Measurements from ENCODE around the gene SIK2.

SIK2 gene

GRCh38 chr11:111582881-111583280, 19.4 kb upstream of the SIK2 start:
- DNase-seq, result no peak

GRCh38 chr11:111585371-111585770, 16.9 kb upstream of the SIK2 start:
- peak; percentile 15 for DNase-seq

GRCh38 chr11:111586388-111586831, 15.8 kb upstream of the SIK2 start:
- peak; percentile 60 for DNase-seq

GRCh38 chr11:111589114-111589513, 13.1 kb upstream of the SIK2 start:
- DNase-seq, result no peak

GRCh38 chr11:111589886-111590499, 12.3 kb upstream of the SIK2 start:
- no peak for DNase-seq

GRCh38 chr11:111591187-111591960, 10.9 kb upstream of the SIK2 start:
- no peak for DNase-seq

- DNase-seq, result no peak
Measured at GRCh38 chr11:111592491-111592890, 9.8 kb upstream of the SIK2 start.

- DNase-seq, result no peak
Measured at GRCh38 chr11:111596319-111596718, 5.9 kb upstream of the SIK2 start.

GRCh38 chr11:111598148-111598547, 4.1 kb upstream of the SIK2 start:
- DNase-seq, result no peak

GRCh38 chr11:111598559-111598958, 3.7 kb upstream of the SIK2 start:
- no peak for DNase-seq

GRCh38 chr11:111601636-111601978, 642 bp upstream of the SIK2 start:
- no peak for DNase-seq

- peak; percentile 24 for DNase-seq
Measured at GRCh38 chr11:111602865-111603610, 789 bp downstream of the SIK2 start.

GRCh38 chr11:111603611-111604130, 1.4 kb downstream of the SIK2 start:
- no peak for DNase-seq

GRCh38 chr11:111604392-111605009, 2.3 kb downstream of the SIK2 start:
- DNase-seq, result peak; percentile 74

GRCh38 chr11:111605681-111606080, 3.4 kb downstream of the SIK2 start:
- no peak for DNase-seq

GRCh38 chr11:111606986-111607385, 4.7 kb downstream of the SIK2 start:
- no peak for DNase-seq

- DNase-seq, result no peak
Measured at GRCh38 chr11:111607751-111608150, 5.5 kb downstream of the SIK2 start.

GRCh38 chr11:111612224-111612623, 10.0 kb downstream of the SIK2 start:
- DNase-seq, result no peak

GRCh38 chr11:111617286-111617685, 15.0 kb downstream of the SIK2 start:
- no peak for DNase-seq

- no peak for DNase-seq
Measured at GRCh38 chr11:111620518-111620917, 18.3 kb downstream of the SIK2 start.

GRCh38 chr11:111623527-111624030, 21.3 kb downstream of the SIK2 start:
- peak; percentile 56 for DNase-seq

GRCh38 chr11:111624608-111625007, 22.4 kb downstream of the SIK2 start:
- DNase-seq, result no peak

GRCh38 chr11:111627591-111627990, 25.3 kb downstream of the SIK2 start:
- no peak for DNase-seq

Data from hematopoietic multipotent progenitor cell treated with erythropoietin and hydrocortisone succinate and interleukin-3 and kit ligand, for 8 days (in vitro differentiated cells).